Choroid plexus epithelial cell (primary cell): ENCODE measurements around the gene PTPN14.
A peak's percentile ranks its signal among the peaks of the same experiment; 100 is the strongest.

Experiments
- DNase-seq: peaks from one replicate; pipeline ENCODE4 v3.0.0-alpha.2; 2010; ENCODE audit warnings: low read depth
- H3K4me3 ChIP-seq: 2 replicates; pipeline ENCODE4 v1.5.1; 2011; ENCODE audit warnings: low read depth, mild to moderate bottlenecking, control low read depth, low read length, moderate library complexity
- CTCF ChIP-seq: conservative IDR thresholded peaks from 2 replicates; pipeline ENCODE4 v1.5.1; 2011; ENCODE audit warnings: low read depth, mild to moderate bottlenecking, control low read depth, inconsistent platforms, low read length, moderate library complexity

The PTPN14 gene

GRCh38 chr1:214341459-214341858, 209.9 kb downstream of the PTPN14 start:
- DNase-seq, result no peak
- H3K4me3 ChIP-seq, result no peak overlapping the region
- TF ChIP-seq CTCF, result no peak

GRCh38 chr1:214338212-214338611, 213.2 kb downstream of the PTPN14 start:
- no peak for TF ChIP-seq CTCF
- H3K4me3 ChIP-seq, result no peak overlapping the region
- no peak for DNase-seq

GRCh38 chr1:214337511-214337910, 213.9 kb downstream of the PTPN14 start:
- no peak overlapping the region for H3K4me3 ChIP-seq
- peak; percentile 84 for DNase-seq
- no peak for TF ChIP-seq CTCF

GRCh38 chr1:214337015-214337414, 214.4 kb downstream of the PTPN14 start:
- DNase-seq, result no peak
- no peak for TF ChIP-seq CTCF
- H3K4me3 ChIP-seq, result no peak overlapping the region

- no peak for DNase-seq
- TF ChIP-seq CTCF, result no peak
- H3K4me3 ChIP-seq, result no peak overlapping the region
Observed at GRCh38 chr1:214335567-214335966, 215.8 kb downstream of the PTPN14 start.

- TF ChIP-seq CTCF, result peak; percentile 98
- peak; percentile 72 for DNase-seq
- no peak overlapping the region for H3K4me3 ChIP-seq
Observed at GRCh38 chr1:214332946-214333798, 218.2 kb downstream of the PTPN14 start.

GRCh38 chr1:214331827-214332423, 219.5 kb downstream of the PTPN14 start:
- peak; percentile 96 for TF ChIP-seq CTCF
- no peak overlapping the region for H3K4me3 ChIP-seq
- peak; percentile 59 for DNase-seq
